Sciatic nerve (tissue), 2 donors: ENCODE results near the gene WBP11. TPM values are rescaled to one million over a fixed set of nuclear protein-coding genes. Genes with fewer than 3 reads are reported as not detected.

ENCODE experiments used
- ATAC-seq: fragments of 200-7000 bp; cut with Tn5 transposase; one replicate; pipeline ENCODE4 v1.9.1; 2020; ENCODE audit warnings: mild to moderate bottlenecking, moderate library complexity
- DNase-seq: peaks from one replicate; pipeline ENCODE4 v3.0.0-alpha.2; 2020; ENCODE audit warnings: low spot score
- intact Hi-C: fragments of 100-400 bp; cut with DNase I; formaldehyde crosslinking; loops from one replicate; pipeline ENCODE4 v1.14.2; 2022
- total RNA-seq: library from RNA; stranded (reverse); fragmentation: NEBNext Ultra II Directional; extraction: Animal tissue kit (Norgen Biotek cat#: 25700); gene quantifications from one replicate; pipeline ENCODE4 v1.2.1, GENCODE V29; 2021
- donor health status: DM: no; HTN: no; CAD: no.
- donor health status: DM: no; HTN: no; CAD: no.

WBP11 gene
- total RNA-seq, 1 donor from 2014 or later: 63.8 TPM

GRCh38 chr12:14827043-14827442 is 23.8 kb upstream of the WBP11 start:
- DNase-seq (no peak), ATAC-seq (no peak)
- intact Hi-C loops: no loop called here

GRCh38 chr12:14826491-14826890 is 23.2 kb upstream of the WBP11 start:
- intact Hi-C loops: no loop called here
- ATAC-seq (no peak), DNase-seq (no peak)

- intact Hi-C loops: no loop called here
- no peak for ATAC-seq
- DNase-seq: no peak
Measured at GRCh38 chr12:14825256-14825655, 22.0 kb upstream of the WBP11 start.

GRCh38 chr12:14824012-14824634 is 20.8 kb upstream of the WBP11 start:
- intact Hi-C loops: no loop called here
- no peak for ATAC-seq
- DNase-seq: no peak

GRCh38 chr12:14814014-14814413 is 10.7 kb upstream of the WBP11 start, which contains the start of gene SMCO3:
TSS of gene SMCO3 (minus strand) at chr12:14814182. CDS start at chr12:14806680, 7,502 bp downstream.
- DNase-seq (no peak), ATAC-seq (no peak)
- intact Hi-C loops: no loop called here

- DNase-seq: no peak
- intact Hi-C loops: no loop called here
- no peak for ATAC-seq
Measured at GRCh38 chr12:14811486-14811885, 8.2 kb upstream of the WBP11 start.

GRCh38 chr12:14810953-14811483 is 7.7 kb upstream of the WBP11 start:
- no peak for DNase-seq
- intact Hi-C loops: no loop called here
- ATAC-seq: no peak

- no peak for DNase-seq
- intact Hi-C loops: no loop called here
- ATAC-seq: no peak
Measured at GRCh38 chr12:14810167-14810952, 7.1 kb upstream of the WBP11 start.

- intact Hi-C loops: no loop called here
- ATAC-seq: peak; percentile 27
Measured at GRCh38 chr12:14803830-14804160, 517 bp upstream of the WBP11 start.

GRCh38 chr12:14802721-14803010 is 612 bp downstream of the WBP11 start:
- DNase-seq: no peak
- intact Hi-C loops: no loop called here
- no peak for ATAC-seq

More at GRCh38 chr12:14803830-14804160, 517 bp upstream of the WBP11 start:
- DNase-seq: no peak

- DNase-seq (no peak), ATAC-seq (no peak)
- intact Hi-C loops: no loop called here
Measured at GRCh38 chr12:14802247-14802646, 1.0 kb downstream of the WBP11 start.

- DNase-seq (no peak), ATAC-seq (no peak)
- intact Hi-C loops: no loop called here
Measured at GRCh38 chr12:14795028-14795448, 8.2 kb downstream of the WBP11 start.

GRCh38 chr12:14785568-14785967 is 17.7 kb downstream of the WBP11 start:
- DNase-seq: no peak
- intact Hi-C loops: no loop called here
- ATAC-seq: no peak

GRCh38 chr12:14784471-14784870 is 18.8 kb downstream of the WBP11 start:
- no peak for DNase-seq
- intact Hi-C loops: no loop called here
- no peak for ATAC-seq

- ATAC-seq: no peak
- intact Hi-C loops: no loop called here
- no peak for DNase-seq
Measured at GRCh38 chr12:14782756-14783155, 20.5 kb downstream of the WBP11 start.

- DNase-seq: no peak
- intact Hi-C loops: no loop called here
- no peak for ATAC-seq
Measured at GRCh38 chr12:14781563-14781962, 21.7 kb downstream of the WBP11 start.

- ATAC-seq (no peak), DNase-seq (no peak)
- intact Hi-C loops: no loop called here
Measured at GRCh38 chr12:14780859-14781258, 22.4 kb downstream of the WBP11 start.

- ATAC-seq (no peak), DNase-seq (no peak)
- intact Hi-C loops: loop anchor here (10.0 kb wide), 1 partner anchor 215 kb away; no protein-coding TSS in a partner anchor
Measured at GRCh38 chr12:14779834-14780233, 23.4 kb downstream of the WBP11 start.

- ATAC-seq: no peak
- DNase-seq: no peak
- intact Hi-C loops: loop anchor here (10.0 kb wide), 1 partner anchor 218 kb away; no protein-coding TSS in a partner anchor
Measured at GRCh38 chr12:14777271-14777670, 26.0 kb downstream of the WBP11 start.

GRCh38 chr12:14776236-14776961 is 26.9 kb downstream of the WBP11 start:
- intact Hi-C loops: loop anchor here (10.0 kb wide), 1 partner anchor 218 kb away; no protein-coding TSS in a partner anchor
- DNase-seq (no peak), ATAC-seq (no peak)
